IPS-20b (cell line): Measurements from ENCODE around the gene CFB.
"Not testable (repeated sequence)": the region's sequence is repeated elsewhere in the genome, so short reads cannot be mapped to it uniquely, and the experiment has no call there.

Experiments
- H3K27ac ChIP-seq: one replicate; pipeline ENCODE4 v1.5.1; 2013; ENCODE audit warnings: low read length
- H3K27me3 ChIP-seq: 2 replicates; pipeline ENCODE4 v1.6.1; 2013; ENCODE audit warnings: mild to moderate bottlenecking, low read length, inconsistent platforms; ENCODE audit not compliant: insufficient read depth
- H3K36me3 ChIP-seq: 2 replicates; pipeline ENCODE4 v1.6.1; 2013; ENCODE audit warnings: low read depth, mild to moderate bottlenecking, inconsistent platforms, low read length, moderate library complexity; ENCODE audit not compliant: insufficient read depth
- H3K4me1 ChIP-seq: 2 replicates; pipeline ENCODE4 v1.6.1; 2013; ENCODE audit warnings: mild to moderate bottlenecking, control low read depth, inconsistent platforms, low read length, moderate library complexity; ENCODE audit not compliant: insufficient read depth
- H3K4me3 ChIP-seq: 2 replicates; pipeline ENCODE4 v1.5.1; 2013; ENCODE audit warnings: mild to moderate bottlenecking, low read length, inconsistent platforms
- H3K9ac ChIP-seq: 2 replicates; pipeline ENCODE4 v1.6.1; 2013; ENCODE audit warnings: low read depth, mild to moderate bottlenecking, inconsistent platforms, low read length, moderate library complexity
- H3K9me3 ChIP-seq: 2 replicates; pipeline ENCODE4 v1.6.1; 2013; ENCODE audit warnings: mild to moderate bottlenecking, low read depth, low read length, inconsistent platforms; ENCODE audit not compliant: insufficient read depth

Gene CFB

GRCh38 chr6:31901953-31902643, 43.8 kb upstream of the CFB start, which contains the start of gene ZBTB12:
Gene ZBTB12, minus strand, starts transcription at chr6:31902086. Its CDS starts 781 bp downstream, at chr6:31901305.
- peaks cover 7% of the 10 kb centered on the region; the same call in 1 of the 2 replicates for H3K36me3 ChIP-seq
- H3K4me1 ChIP-seq, result peaks cover 8% of the 10 kb centered on the region; the same call in 1 of the 2 replicates
- no peak within 1 kb of the TSS for H3K27ac ChIP-seq
- peak within 1 kb of the TSS; percentile 68 for H3K4me3 ChIP-seq
- no peaks in the 10 kb centered on the region for H3K9me3 ChIP-seq
- no peaks in the 10 kb centered on the region for H3K27me3 ChIP-seq
- peak within 1 kb of the TSS; percentile 74; the same call in 1 of the 2 replicates for H3K9ac ChIP-seq

DNA sequence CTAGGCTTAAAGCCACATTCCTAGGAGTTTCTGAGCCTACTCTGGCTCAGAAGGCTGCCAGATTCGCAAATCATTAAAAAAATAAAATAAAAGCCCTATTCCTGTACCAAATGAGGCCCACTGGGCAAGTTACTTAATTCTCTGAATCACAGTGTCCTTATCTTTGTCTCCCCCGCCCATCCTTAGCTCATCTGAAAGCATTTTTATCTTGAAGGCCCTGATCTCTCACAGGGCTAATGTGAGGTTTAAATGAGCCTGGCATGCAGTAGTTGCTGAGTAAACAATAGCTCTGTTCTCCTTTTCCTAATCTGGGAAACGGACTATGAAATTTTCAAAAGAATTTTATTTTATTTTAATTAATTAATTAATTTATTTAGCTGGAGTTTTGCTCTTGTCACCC, 41.9 kb upstream of the CFB start:
- Histone ChIP-seq H3K36me3 (peaks cover 7% of the 10 kb centered on the region; the same call in 1 of the 2 replicates), H3K9ac (no peak overlapping the region), H3K27me3 (no peaks in the 10 kb centered on the region), H3K9me3 (no peaks in the 10 kb centered on the region), H3K4me3 (no peak overlapping the region), H3K27ac (no peak overlapping the region), H3K4me1 (peaks cover 4% of the 10 kb centered on the region; the same call in 1 of the 2 replicates)

DNA sequence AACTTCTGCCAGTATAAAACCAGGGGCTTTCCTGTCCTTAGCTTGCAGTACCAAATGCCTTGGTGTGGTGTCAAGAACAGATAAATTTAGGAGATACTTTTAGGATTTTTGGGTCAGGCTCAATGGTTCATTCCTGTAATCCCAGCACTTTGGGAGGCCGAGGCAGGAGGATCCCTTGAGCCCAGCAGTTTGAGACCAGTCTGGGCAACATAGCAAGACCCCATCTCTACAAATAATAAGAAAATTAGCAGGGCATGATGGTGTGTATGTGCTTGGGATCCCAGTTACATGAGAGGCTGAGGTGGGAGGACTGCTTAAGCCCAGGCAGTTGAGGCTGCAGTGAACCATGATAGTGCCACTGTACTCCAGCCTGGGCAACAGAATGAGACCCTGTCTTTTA, 40.9 kb upstream of the CFB start:
- Histone ChIP-seq H3K36me3 (no peaks in the 10 kb centered on the region), H3K27me3 (no peaks in the 10 kb centered on the region), H3K9ac (no peak overlapping the region), H3K9me3 (no peaks in the 10 kb centered on the region), H3K27ac (no peak overlapping the region), H3K4me3 (no peak overlapping the region), H3K4me1 (peaks cover 4% of the 10 kb centered on the region; the same call in 1 of the 2 replicates)

GRCh38 chr6:31906122-31906521, 39.8 kb upstream of the CFB start:
- Histone ChIP-seq H3K4me3 (0 out of 2 replicates have a peak overlapping the region, but pooled peaks have one; percentile 5), H3K27ac (no peak overlapping the region), H3K36me3 (no peaks in the 10 kb centered on the region), H3K27me3 (no peaks in the 10 kb centered on the region), H3K9me3 (no peaks in the 10 kb centered on the region), H3K4me1 (peaks cover 4% of the 10 kb centered on the region; the same call in 1 of the 2 replicates), H3K9ac (peak overlapping the region; percentile 28; the same call in 1 of the 2 replicates)

DNA sequence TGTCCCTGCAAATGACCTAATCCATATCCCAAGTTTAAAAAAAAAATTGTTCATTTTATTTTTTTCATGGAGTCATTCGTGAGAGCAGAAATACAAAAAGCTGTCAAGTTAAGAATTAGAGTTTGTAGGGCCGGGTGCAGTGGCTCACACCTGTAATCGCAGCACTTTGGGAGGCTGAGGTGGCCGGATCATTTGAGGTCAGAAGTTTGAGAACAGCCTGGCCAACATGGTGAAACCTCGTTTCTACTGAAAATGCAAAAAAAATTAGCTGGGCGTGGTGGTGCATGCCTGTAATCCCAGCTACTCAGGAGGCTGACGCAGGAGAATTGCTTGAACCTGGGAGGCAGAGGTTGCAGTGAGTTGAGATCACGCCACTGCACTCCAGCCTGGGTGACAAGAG, 39.2 kb upstream of the CFB start:
- not testable (repeated sequence) for H3K27me3 ChIP-seq, H3K9me3 ChIP-seq, H3K9ac ChIP-seq, H3K36me3 ChIP-seq, H3K4me3 ChIP-seq, H3K4me1 ChIP-seq, H3K27ac ChIP-seq

DNA sequence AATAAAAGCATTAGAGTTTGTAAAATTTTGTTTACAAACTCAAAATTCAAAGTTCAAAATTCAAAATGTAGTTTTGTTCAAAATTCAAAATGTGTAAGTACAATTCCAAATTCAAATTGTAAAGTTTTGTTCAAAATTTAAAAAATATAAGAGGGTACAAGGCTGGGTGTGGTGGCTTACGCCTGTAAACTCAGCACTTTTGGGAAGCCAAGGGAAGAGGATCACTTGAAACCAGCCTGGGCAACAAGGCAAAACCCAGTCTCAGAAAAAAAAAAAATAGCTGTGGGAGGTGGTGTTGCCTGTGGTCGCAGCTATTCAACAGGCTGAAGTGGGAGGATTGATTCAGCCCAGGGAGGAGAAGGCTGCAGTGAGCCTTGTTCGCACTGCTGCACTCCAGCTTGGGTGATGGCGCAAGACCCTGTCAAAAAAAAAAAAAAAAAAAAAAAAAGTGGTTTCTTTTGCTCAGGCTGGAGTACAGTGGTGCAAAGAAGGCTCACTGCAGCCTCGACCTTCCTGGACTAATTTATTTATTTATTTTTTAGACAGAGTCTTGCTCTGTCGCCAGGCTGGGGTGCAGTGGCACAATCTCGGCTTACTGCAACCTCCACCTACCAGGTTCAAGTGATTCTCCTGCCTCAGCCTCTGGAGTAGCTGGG, 38.6 kb upstream of the CFB start:
- H3K4me1 ChIP-seq, result peaks cover 4% of the 10 kb centered on the region; the same call in 1 of the 2 replicates
- H3K9me3 ChIP-seq, result no peaks in the 10 kb centered on the region
- H3K27ac ChIP-seq, result no peak overlapping the region
- H3K27me3 ChIP-seq, result no peaks in the 10 kb centered on the region
- no peak overlapping the region for H3K9ac ChIP-seq
- H3K36me3 ChIP-seq, result no peaks in the 10 kb centered on the region
- no peak overlapping the region for H3K4me3 ChIP-seq

DNA sequence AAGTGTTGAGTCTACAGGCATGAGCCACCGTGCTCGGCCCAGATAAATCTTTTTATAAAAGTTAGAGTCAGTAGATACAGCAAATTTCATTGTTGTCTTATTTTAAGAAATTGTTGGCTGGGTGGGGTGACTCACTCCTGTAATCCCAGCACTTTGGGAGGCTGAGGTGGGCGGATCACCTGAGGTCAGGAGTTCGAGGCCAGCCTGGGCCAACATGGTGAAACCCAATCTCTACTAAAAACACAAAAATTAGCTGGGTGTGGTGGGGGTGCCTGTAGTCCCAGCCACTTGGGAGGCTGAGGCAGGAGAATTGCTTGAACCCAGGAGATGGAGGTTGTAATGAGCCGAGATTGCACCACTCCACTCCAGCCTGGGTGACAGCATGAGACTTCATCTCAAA, 37.6 kb upstream of the CFB start:
- not testable (repeated sequence) for H3K27me3 ChIP-seq, H3K4me3 ChIP-seq, H3K9me3 ChIP-seq, H3K9ac ChIP-seq, H3K27ac ChIP-seq, H3K36me3 ChIP-seq, H3K4me1 ChIP-seq

- no peaks in the 10 kb centered on the region for H3K9me3 ChIP-seq
- H3K9ac ChIP-seq, result no peak overlapping the region
- H3K4me3 ChIP-seq, result no peak overlapping the region
- H3K36me3 ChIP-seq, result no peaks in the 10 kb centered on the region
- H3K27ac ChIP-seq, result no peak overlapping the region
- no peaks in the 10 kb centered on the region for H3K27me3 ChIP-seq
- H3K4me1 ChIP-seq, result peaks cover 4% of the 10 kb centered on the region; the same call in 1 of the 2 replicates
Observed at GRCh38 chr6:31908791-31909190, 37.1 kb upstream of the CFB start.

GRCh38 chr6:31909298-31909697, 36.6 kb upstream of the CFB start:
- H3K9me3 ChIP-seq, H3K36me3 ChIP-seq, H3K27ac ChIP-seq, H3K27me3 ChIP-seq, H3K4me3 ChIP-seq, H3K4me1 ChIP-seq, H3K9ac ChIP-seq: not testable (repeated sequence)

GRCh38 chr6:31911826-31912585, 33.9 kb upstream of the CFB start:
- no peaks in the 10 kb centered on the region for H3K27me3 ChIP-seq
- no peak overlapping the region for H3K9ac ChIP-seq
- no peaks in the 10 kb centered on the region for H3K9me3 ChIP-seq
- no peaks in the 10 kb centered on the region for H3K36me3 ChIP-seq
- no peak overlapping the region for H3K4me3 ChIP-seq
- H3K4me1 ChIP-seq, result no peaks in the 10 kb centered on the region
- H3K27ac ChIP-seq, result no peak overlapping the region

DNA sequence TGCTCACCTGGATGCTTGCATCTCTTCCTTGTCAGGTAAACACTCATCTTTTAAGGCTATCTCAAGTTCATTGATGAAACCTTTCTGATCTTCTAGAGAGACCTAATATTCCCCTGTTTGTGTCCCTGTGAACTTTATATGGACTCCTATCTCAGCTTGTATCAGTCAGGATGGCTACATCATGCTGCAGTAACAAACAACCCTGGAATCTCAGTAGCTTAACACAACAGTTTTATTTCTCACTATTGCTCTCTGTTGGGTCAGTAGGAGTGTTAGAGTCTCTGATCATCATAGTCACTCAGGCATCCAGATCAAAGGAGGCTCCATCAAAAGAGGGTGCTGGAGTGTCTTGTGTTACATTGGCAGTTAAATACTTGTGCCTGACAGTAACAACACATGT, 30.5 kb upstream of the CFB start:
- Histone ChIP-seq H3K9ac (no peak overlapping the region), H3K27me3 (no peaks in the 10 kb centered on the region), H3K4me3 (no peak overlapping the region), H3K27ac (no peak overlapping the region), H3K36me3 (no peaks in the 10 kb centered on the region), H3K4me1 (no peaks in the 10 kb centered on the region), H3K9me3 (no peaks in the 10 kb centered on the region)
